Activated CD8-positive, alpha-beta T cell treated with anti-CD3 and anti-CD28 coated beads, Interleukin-2, amount 10 ng/mL, durations not matched to agents 7 days and 5 days (primary cell): Measurements from ENCODE around the gene C4BPB. TPM values are rescaled to one million over a fixed set of nuclear protein-coding genes. Genes with fewer than 3 reads are reported as not detected.
A peak's percentile ranks its signal among the peaks of the same experiment; 100 is the strongest.

Experiments used
- ATAC-seq: fragments of 150-1000 bp; cut with Tn5 transposase; one replicate; pipeline ENCODE4 v1.10.0; 2021; ENCODE audit warnings: moderate library complexity
- CTCF ChIA-PET: fragments of 350-600 bp; sonication (Branson Sonifier 250); formaldehyde crosslinking; loops from one replicate; lab custom pipeline; 2021; ENCODE audit warnings: antibody characterized with exemption; lab: Charles Lee
- POLR2A ChIA-PET: fragments of 350-600 bp; sonication (Branson Sonifier 250); formaldehyde crosslinking; loops from one replicate; lab custom pipeline; 2021; ENCODE audit warnings: antibody characterized with exemption; lab: Charles Lee
- DNase-seq: peaks from one replicate; pipeline ENCODE4 v3.0.0-alpha.2; 2020
- H3K27ac Mint-ChIP-seq: one replicate; pipeline ENCODE4 v1.8.0; 2021; ENCODE audit warnings: mild to moderate bottlenecking, mixed read lengths
- H3K27me3 Mint-ChIP-seq: one replicate; pipeline ENCODE4 v1.8.0; 2021; ENCODE audit warnings: low read depth, mixed read lengths
- H3K36me3 Mint-ChIP-seq: one replicate; pipeline ENCODE4 v1.8.0; 2021; ENCODE audit warnings: low read depth, mixed read lengths
- H3K4me1 Mint-ChIP-seq: one replicate; pipeline ENCODE4 v1.8.0; 2021; ENCODE audit warnings: low read depth, mixed read lengths
- H3K4me3 Mint-ChIP-seq: one replicate; pipeline ENCODE4 v1.8.0; 2021; ENCODE audit warnings: mild to moderate bottlenecking, mixed read lengths
- H3K9me3 Mint-ChIP-seq: one replicate; pipeline ENCODE4 v1.8.0; 2022; ENCODE audit warnings: mixed read lengths; ENCODE audit not compliant: insufficient read depth
- total RNA-seq, 2 experiments: library from RNA; stranded (reverse); gene quantifications; one replicate each; pipeline ENCODE4 v1.2.3, GENCODE V29; 2021

C4BPB gene
- total RNA-seq, 2 experiments from 2014 or later: 1.7 to 3.2 TPM

DNA sequence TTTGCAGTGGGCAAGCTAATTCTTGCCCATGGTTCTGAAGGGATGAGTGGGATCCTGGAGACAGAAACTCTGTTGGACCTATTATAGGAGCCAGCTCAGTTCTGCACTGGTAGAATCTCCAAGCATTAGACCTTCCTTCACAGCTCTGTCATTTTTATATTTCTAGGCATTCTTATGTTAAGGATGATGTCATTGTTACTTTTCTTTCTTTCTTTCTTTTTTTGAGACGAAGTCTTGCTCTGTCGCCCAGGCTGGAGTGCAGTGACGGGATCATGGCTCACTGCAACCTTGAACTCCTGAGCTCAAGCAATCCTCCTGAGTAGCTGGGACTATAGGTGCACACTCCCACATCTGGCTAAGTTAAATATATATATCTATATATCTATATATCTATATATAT lies 28.1 kb upstream of the C4BPB start:
- peaks cover 10% of the 10 kb centered on the region for H3K4me1 Mint-ChIP-seq
- ChIA-PET POLR2A (interaction anchor here (0.8 kb wide), 1 partner anchor 11 kb away, joined by 3 read pairs; no protein-coding TSS in a partner anchor), CTCF (interaction anchor here (1.0 to 2.6 kb wide), 6 partner anchors 10 to 23 kb away, joined by 3 to 12 read pairs (median 6); no protein-coding TSS in a partner anchor)
- H3K36me3 Mint-ChIP-seq: peaks cover 1% of the 10 kb centered on the region
- DNase-seq (no peak), ATAC-seq (no peak)
- H3K27ac Mint-ChIP-seq: no peak overlapping the region
- no peaks in the 10 kb centered on the region for H3K9me3 Mint-ChIP-seq
- H3K4me3 Mint-ChIP-seq: no peak overlapping the region
- no peaks in the 10 kb centered on the region for H3K27me3 Mint-ChIP-seq

DNA sequence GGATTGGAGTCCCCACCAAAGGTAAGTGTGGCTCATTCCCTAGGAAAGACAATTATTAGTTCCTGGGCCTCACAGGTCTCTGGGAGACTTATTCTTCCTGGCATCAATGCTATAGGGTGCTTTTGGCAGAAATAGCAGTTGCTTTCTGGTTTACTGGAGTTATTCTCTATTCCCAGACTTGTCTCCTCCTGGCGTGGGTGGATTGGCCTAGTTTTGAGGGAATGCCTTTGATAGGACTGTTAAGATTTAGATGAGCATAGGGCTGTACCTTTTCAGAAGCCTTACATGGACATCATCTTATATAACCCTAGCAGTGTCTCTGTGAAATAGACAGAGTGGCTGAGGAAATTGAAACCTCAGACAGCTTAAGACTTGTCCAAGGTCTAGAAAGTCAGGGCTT lies 26.6 kb upstream of the C4BPB start:
- peaks cover 3% of the 10 kb centered on the region for H3K36me3 Mint-ChIP-seq
- H3K4me1 Mint-ChIP-seq: peaks cover 10% of the 10 kb centered on the region
- POLR2A ChIA-PET: no interaction called here
- no peaks in the 10 kb centered on the region for H3K9me3 Mint-ChIP-seq
- no peak overlapping the region for H3K27ac Mint-ChIP-seq
- H3K27me3 Mint-ChIP-seq: no peaks in the 10 kb centered on the region
- ATAC-seq (no peak), DNase-seq (no peak)
- H3K4me3 Mint-ChIP-seq: no peak overlapping the region
- CTCF ChIA-PET: interaction anchor here (1.5 to 2.6 kb wide), 3 partner anchors 9 to 18 kb away, joined by 3 to 12 read pairs (median 7); no protein-coding TSS in a partner anchor

DNA sequence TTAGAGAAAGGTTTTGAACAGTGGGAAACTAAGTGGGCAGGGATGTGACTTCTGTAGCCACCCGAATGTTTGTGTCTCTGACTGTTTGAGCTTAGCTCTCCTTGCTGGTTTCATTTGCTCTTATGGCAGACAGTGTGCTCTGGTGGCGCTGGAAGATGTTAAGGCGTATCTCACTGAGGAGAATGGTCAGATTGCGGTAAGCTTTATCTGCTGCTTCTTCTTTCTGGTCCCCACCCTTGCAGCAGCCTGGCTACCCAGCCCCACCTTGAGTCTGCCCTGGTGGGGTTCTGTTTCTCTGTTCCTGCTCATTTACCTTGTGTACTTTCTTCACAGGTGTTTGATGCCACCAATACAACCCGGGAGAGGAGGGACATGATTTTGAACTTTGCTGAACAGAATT lies 25.6 kb upstream of the C4BPB start:
- DNase-seq (no peak), ATAC-seq (no peak)
- POLR2A ChIA-PET: no interaction called here
- CTCF ChIA-PET: interaction anchor here (0.6 to 1.5 kb wide), 2 partner anchors 8 to 17 kb away, joined by 3 read pairs; no protein-coding TSS in a partner anchor
- Mint-ChIP-seq H3K27ac (no peak overlapping the region), H3K36me3 (peaks cover 3% of the 10 kb centered on the region), H3K27me3 (no peaks in the 10 kb centered on the region), H3K9me3 (no peaks in the 10 kb centered on the region), H3K4me3 (no peak overlapping the region), H3K4me1 (peaks cover 12% of the 10 kb centered on the region)

DNA sequence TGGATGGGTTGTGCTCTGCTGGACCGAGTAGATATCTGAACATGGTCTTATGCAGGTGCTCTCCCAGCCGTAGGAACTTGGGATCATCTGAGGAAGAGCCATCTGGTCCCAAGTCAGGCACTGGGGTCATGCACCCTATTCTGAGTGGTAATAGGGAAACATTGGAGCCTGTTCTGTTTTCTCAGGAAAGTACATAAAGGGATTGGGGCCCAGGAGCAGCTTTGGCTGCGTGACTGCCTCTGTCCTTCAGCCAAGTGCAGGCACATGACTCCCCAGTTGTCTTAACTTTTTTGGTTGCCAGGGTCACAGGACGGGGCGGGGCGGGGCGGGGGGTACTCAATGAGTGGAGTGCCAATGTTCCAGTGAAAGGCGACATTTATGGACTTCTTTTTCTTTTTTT lies 24.1 kb upstream of the C4BPB start:
- H3K4me3 Mint-ChIP-seq: no peak overlapping the region
- H3K4me1 Mint-ChIP-seq: peaks cover 23% of the 10 kb centered on the region
- no peaks in the 10 kb centered on the region for H3K9me3 Mint-ChIP-seq
- DNase-seq (no peak), ATAC-seq (no peak)
- POLR2A ChIA-PET: no interaction called here
- peaks cover 9% of the 10 kb centered on the region for H3K36me3 Mint-ChIP-seq
- H3K27me3 Mint-ChIP-seq: no peaks in the 10 kb centered on the region
- CTCF ChIA-PET: no interaction called here
- no peak overlapping the region for H3K27ac Mint-ChIP-seq

DNA sequence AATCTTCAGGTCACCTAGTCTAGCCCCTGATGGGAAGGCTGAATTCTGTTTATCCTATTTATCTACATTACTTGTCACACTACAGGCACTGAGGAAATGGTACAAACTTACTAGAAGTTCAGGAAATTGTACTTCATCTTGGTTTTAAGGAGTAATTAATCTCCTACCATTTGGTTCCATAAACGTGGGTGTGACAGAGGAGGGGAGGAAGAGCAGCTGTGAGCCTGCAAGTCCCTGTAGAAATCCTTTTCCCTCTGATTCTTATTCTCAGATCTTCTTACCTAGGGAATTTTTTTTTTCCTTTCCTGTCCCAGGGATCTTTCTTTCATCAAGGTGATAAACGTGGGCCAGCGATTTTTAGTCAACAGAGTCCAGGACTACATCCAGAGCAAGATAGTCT lies 21.5 kb upstream of the C4BPB start:
- Mint-ChIP-seq H3K27me3 (no peaks in the 10 kb centered on the region), H3K27ac (no peak overlapping the region), H3K9me3 (no peaks in the 10 kb centered on the region), H3K4me1 (peaks cover 49% of the 10 kb centered on the region), H3K4me3 (no peak overlapping the region), H3K36me3 (peaks cover 24% of the 10 kb centered on the region)
- ATAC-seq: no peak
- ChIA-PET CTCF (interaction anchor here (1.1 to 2.5 kb wide), 3 partner anchors 12 to 17 kb away, joined by 4 to 9 read pairs (median 6); partner anchors contain the start of gene PFKFB2), POLR2A (no interaction called here)
- DNase-seq: no peak

- no peak overlapping the region for H3K4me3 Mint-ChIP-seq
- POLR2A ChIA-PET: no interaction called here
- H3K4me1 Mint-ChIP-seq: peaks cover 50% of the 10 kb centered on the region
- DNase-seq: no peak
- no peaks in the 10 kb centered on the region for H3K9me3 Mint-ChIP-seq
- H3K27me3 Mint-ChIP-seq: no peaks in the 10 kb centered on the region
- ATAC-seq: no peak
- peaks cover 25% of the 10 kb centered on the region for H3K36me3 Mint-ChIP-seq
- H3K27ac Mint-ChIP-seq: no peak overlapping the region
- CTCF ChIA-PET: interaction anchor here (1.1 to 2.5 kb wide), 3 partner anchors 13 to 17 kb away, joined by 4 to 9 read pairs (median 6); partner anchors contain the start of gene PFKFB2
Observed at GRCh38 chr1:207067665-207068064, 21.0 kb upstream of the C4BPB start.

GRCh38 chr1:207069061-207069460 lies 19.6 kb upstream of the C4BPB start:
- POLR2A ChIA-PET: interaction anchor here (1.2 kb wide), 1 partner anchor 19 kb away, joined by 3 read pairs; no protein-coding TSS in a partner anchor
- peak overlapping the region; percentile 88 for H3K27ac Mint-ChIP-seq
- peaks cover 53% of the 10 kb centered on the region for H3K4me1 Mint-ChIP-seq
- CTCF ChIA-PET: interaction anchor here (0.8 to 2.5 kb wide), 9 partner anchors 8 to 64 kb away, joined by 3 to 9 read pairs (median 4); partner anchors contain the start of gene PFKFB2
- ATAC-seq (peak; percentile 60), DNase-seq (peak; percentile 53)
- peak overlapping the region; percentile 42 for H3K4me3 Mint-ChIP-seq
- H3K27me3 Mint-ChIP-seq: no peaks in the 10 kb centered on the region
- no peaks in the 10 kb centered on the region for H3K9me3 Mint-ChIP-seq
- peaks cover 28% of the 10 kb centered on the region for H3K36me3 Mint-ChIP-seq

GRCh38 chr1:207069858-207070506 lies 18.7 kb upstream of the C4BPB start:
- ATAC-seq (peak; percentile 8), DNase-seq (no peak)
- H3K27ac Mint-ChIP-seq: peak overlapping the region; percentile 88
- H3K4me3 Mint-ChIP-seq: no peak overlapping the region
- POLR2A ChIA-PET: no interaction called here
- no peaks in the 10 kb centered on the region for H3K27me3 Mint-ChIP-seq
- peaks cover 53% of the 10 kb centered on the region for H3K4me1 Mint-ChIP-seq
- H3K9me3 Mint-ChIP-seq: no peaks in the 10 kb centered on the region
- CTCF ChIA-PET: interaction anchor here (1.0 to 3.4 kb wide), 11 partner anchors 9 to 157 kb away, joined by 3 to 21 read pairs (median 7); partner anchors contain the start of gene PFKFB2
- peaks cover 28% of the 10 kb centered on the region for H3K36me3 Mint-ChIP-seq

GRCh38 chr1:207070811-207071210 lies 17.8 kb upstream of the C4BPB start:
- peak; percentile 75 for ATAC-seq
- peak overlapping the region; percentile 88 for H3K27ac Mint-ChIP-seq
- H3K27me3 Mint-ChIP-seq: no peaks in the 10 kb centered on the region
- peaks cover 53% of the 10 kb centered on the region for H3K4me1 Mint-ChIP-seq
- ChIA-PET CTCF (interaction anchor here (0.6 to 3.4 kb wide), 18 partner anchors 8 to 429 kb away, joined by 3 to 21 read pairs (median 5); partner anchors contain the start of genes FCMR and PFKFB2), POLR2A (interaction anchor here (0.5 to 0.8 kb wide), 2 partner anchors 251 to 529 kb away, joined by 3 read pairs; partner anchors contain the start of gene CD55)
- peak overlapping the region; percentile 52 for H3K4me3 Mint-ChIP-seq
- H3K9me3 Mint-ChIP-seq: no peaks in the 10 kb centered on the region
- peak; percentile 75 for DNase-seq
- peaks cover 26% of the 10 kb centered on the region for H3K36me3 Mint-ChIP-seq

DNA sequence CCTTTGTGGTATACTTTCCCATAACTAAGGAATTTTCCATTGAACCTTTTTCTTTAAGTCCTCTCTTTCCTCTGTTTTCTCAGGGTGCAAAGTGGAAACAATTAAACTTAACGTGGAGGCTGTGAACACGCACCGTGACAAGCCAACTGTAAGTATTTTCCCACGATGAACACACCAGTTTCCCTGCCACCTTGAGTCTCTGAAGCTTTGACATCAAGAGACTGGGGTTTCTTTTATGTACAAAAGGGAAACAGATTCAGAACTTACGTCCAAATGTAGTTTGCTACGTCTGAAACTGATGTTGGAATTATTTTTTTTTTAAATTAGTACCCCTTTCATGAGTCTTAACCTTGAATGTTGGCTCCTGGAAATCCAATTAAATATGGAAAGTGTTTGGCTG lies 17.2 kb upstream of the C4BPB start:
- ChIA-PET CTCF (interaction anchor here (0.6 to 3.4 kb wide), 18 partner anchors 9 to 428 kb away, joined by 3 to 21 read pairs (median 5); partner anchors contain the start of genes FCMR and PFKFB2), POLR2A (interaction anchor here (0.8 kb wide), 2 partner anchors 11 to 250 kb away, joined by 3 read pairs; partner anchors contain the start of gene CD55)
- DNase-seq (peak; percentile 19), ATAC-seq (peak; percentile 20)
- Mint-ChIP-seq H3K27me3 (no peaks in the 10 kb centered on the region), H3K27ac (peak overlapping the region; percentile 88), H3K36me3 (peaks cover 26% of the 10 kb centered on the region), H3K4me1 (peaks cover 53% of the 10 kb centered on the region), H3K4me3 (peak overlapping the region; percentile 37), H3K9me3 (no peaks in the 10 kb centered on the region)

DNA sequence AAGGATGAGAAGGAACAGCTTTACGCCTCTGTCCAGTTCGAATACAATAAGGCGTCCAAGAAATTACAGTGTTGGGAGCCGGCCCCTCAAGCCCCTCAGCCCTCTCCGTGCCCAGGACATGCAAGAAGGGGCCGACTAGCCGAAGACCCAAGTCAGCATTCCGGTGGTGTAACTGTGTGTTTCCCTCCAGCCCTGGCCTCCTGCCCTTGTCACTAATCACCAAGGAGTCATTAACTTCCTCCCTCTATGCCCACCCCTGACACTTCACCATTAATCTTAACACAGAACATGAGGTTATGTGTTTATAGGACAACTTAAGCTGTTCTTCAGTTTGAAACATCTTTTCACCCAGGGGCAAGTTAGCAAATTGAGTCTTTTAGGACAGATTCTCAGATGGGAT lies 16.4 kb upstream of the C4BPB start:
- Mint-ChIP-seq H3K27ac (no peak overlapping the region), H3K27me3 (no peaks in the 10 kb centered on the region), H3K4me1 (peaks cover 54% of the 10 kb centered on the region), H3K4me3 (no peak overlapping the region), H3K36me3 (peaks cover 26% of the 10 kb centered on the region), H3K9me3 (no peaks in the 10 kb centered on the region)
- POLR2A ChIA-PET: no interaction called here
- CTCF ChIA-PET: interaction anchor here (1.3 to 3.4 kb wide), 6 partner anchors 8 to 408 kb away, joined by 3 to 21 read pairs (median 7); no protein-coding TSS in a partner anchor
- DNase-seq: no peak
- ATAC-seq: no peak
